Stimulated activated CD4-positive, alpha-beta T cell treated with anti-CD3 and anti-CD28 coated beads, TNF-alpha, amount 100 ng/mL, for 4 hours (primary cell): ENCODE measurements around the gene FER.
"Not testable (repeated sequence)": the region's sequence is repeated elsewhere in the genome, so short reads cannot be mapped to it uniquely, and the experiment has no call there.

Experiments
- DNase-seq, 3 experiments: peaks; one replicate each; pipeline ENCODE4 v3.0.0-alpha.2; 2020; ENCODE audit warnings: low read depth in 3 of 3

Gene FER

GRCh38 chr5:109121225-109121624, 373.5 kb downstream of the FER start:
- DNase-seq, result no peak

- DNase-seq, result no peak
Observed at GRCh38 chr5:109125755-109126429, 378.2 kb downstream of the FER start.

- DNase-seq, result no peak
Observed at GRCh38 chr5:109126481-109126880, 378.8 kb downstream of the FER start.

GRCh38 chr5:109136906-109137305, 389.2 kb downstream of the FER start:
- no peak for DNase-seq

GRCh38 chr5:109141222-109142200, 393.8 kb downstream of the FER start:
- DNase-seq, result no peak

- DNase-seq, result no peak
Observed at GRCh38 chr5:109143031-109143430, 395.3 kb downstream of the FER start.

- DNase-seq, result no peak
Observed at GRCh38 chr5:109145139-109145538, 397.4 kb downstream of the FER start.

- DNase-seq, result no peak
Observed at GRCh38 chr5:109146591-109146990, 398.9 kb downstream of the FER start.

GRCh38 chr5:109152565-109152964, 404.9 kb downstream of the FER start:
- DNase-seq, result no peak

GRCh38 chr5:109155625-109156024, 407.9 kb downstream of the FER start:
- DNase-seq, result no peak

GRCh38 chr5:109156885-109157284, 409.2 kb downstream of the FER start:
- DNase-seq, result no peak

- no peak for DNase-seq
Observed at GRCh38 chr5:109160468-109160867, 412.8 kb downstream of the FER start.

GRCh38 chr5:109161914-109162683, 414.4 kb downstream of the FER start:
- DNase-seq, result no peak

- no peak for DNase-seq
Observed at GRCh38 chr5:109163336-109163735, 415.6 kb downstream of the FER start.

GRCh38 chr5:109164001-109164400, 416.3 kb downstream of the FER start:
- no peak for DNase-seq

- DNase-seq, result no peak
Observed at GRCh38 chr5:109167586-109167985, 419.9 kb downstream of the FER start.

GRCh38 chr5:109168151-109168550, 420.5 kb downstream of the FER start:
- no peak for DNase-seq

GRCh38 chr5:109170629-109171350, 423.1 kb downstream of the FER start:
- DNase-seq, result no peak

- not testable (repeated sequence) for DNase-seq
Observed at GRCh38 chr5:109171437-109172073, 423.9 kb downstream of the FER start.

- no peak for DNase-seq
Observed at GRCh38 chr5:109173036-109173794, 425.5 kb downstream of the FER start.
